ENCODE measurements around the gene MBP.

Gene MBP

DNA sequence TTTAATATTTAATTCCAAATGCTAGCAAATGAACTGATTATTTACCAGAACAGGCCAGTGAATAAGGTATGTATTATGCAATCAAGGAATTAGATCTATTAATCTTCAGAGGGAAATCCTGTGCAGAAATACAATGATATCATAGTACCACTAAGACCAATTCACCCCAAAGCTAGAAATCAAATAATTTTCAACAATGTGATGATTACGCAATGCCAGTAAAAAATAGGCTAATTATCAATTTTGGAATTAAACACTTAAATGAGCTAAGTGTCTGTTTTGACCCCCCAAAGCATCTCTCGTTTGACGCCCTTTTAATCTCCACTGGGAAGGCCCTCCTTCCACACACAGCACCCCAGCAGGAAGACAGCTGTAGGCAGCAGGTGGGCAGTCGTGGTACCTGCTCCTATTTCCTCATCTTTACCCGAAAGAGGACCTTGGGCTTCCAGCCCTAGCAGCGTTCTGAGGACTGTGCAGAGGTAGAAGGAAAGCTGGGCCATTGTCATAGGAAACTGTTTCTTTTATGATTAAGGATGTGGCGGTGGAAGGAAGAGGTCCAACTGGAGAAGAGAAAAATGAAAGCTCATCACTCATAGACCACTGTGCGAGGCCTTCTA lies 84.7 kb downstream of the MBP start:
- no peak for DNase-seq (ENCODE audit: low spot score)

DNA sequence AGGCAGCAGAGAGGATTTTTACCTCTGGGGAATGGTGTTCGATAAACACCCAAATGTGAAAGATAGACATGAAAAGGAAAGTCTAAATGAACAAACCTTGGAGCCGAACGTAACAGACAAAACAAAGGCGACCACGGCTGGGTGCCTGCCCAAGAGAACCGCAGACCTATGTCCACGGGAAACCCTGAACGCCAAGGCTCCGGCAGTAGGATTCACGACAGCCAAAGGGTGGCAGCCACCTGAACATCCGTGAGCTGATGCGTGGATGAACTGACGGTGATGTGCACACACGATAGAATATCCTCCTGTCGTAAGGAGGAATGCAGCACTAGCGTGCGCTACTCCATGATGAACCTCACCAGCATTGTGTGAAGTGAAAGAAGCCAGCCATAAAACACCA lies 85.6 kb downstream of the MBP start:
- no peak for DNase-seq (ENCODE audit: low spot score)

DNA sequence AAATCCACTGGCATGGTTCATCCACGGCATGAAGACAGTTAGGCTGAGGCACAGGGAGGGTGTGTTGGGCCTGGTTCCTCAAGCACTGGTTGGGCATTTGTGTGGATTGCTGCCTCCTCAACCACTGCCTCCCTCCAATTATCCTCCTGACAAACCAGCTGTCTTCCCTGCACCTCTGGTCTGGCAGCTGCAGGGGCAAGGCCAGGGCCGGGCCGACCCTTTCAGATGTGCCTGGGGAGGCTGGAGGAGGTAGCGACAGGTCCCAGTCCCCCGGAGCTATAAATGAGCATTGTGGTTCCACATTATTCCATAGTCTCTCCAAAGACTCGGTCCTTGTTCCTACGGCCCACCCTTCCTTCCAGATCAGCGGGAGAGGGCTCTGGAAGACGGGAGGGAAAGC lies 86.2 kb downstream of the MBP start:
- DNase-seq (ENCODE audit: low spot score), result no peak

DNA sequence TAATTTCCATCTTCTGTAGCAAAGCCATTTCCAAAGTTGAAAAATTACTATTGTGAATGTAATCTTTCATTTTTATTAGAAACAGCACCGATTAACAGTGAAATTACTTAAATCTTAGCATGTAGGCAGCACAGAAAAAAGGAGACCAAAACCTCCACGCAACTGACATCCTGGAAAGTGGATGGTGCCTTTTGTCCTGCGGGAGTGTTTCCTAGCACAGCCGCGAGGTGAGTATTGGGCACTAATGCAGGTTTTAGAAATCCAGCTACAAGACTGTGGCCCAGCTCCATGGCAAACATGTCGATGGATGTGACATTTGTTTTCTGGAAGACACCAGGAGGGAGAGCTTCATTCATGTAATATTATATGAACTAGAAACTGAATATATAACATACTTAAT lies 86.9 kb downstream of the MBP start:
- no peak for DNase-seq (ENCODE audit: low spot score)

DNA sequence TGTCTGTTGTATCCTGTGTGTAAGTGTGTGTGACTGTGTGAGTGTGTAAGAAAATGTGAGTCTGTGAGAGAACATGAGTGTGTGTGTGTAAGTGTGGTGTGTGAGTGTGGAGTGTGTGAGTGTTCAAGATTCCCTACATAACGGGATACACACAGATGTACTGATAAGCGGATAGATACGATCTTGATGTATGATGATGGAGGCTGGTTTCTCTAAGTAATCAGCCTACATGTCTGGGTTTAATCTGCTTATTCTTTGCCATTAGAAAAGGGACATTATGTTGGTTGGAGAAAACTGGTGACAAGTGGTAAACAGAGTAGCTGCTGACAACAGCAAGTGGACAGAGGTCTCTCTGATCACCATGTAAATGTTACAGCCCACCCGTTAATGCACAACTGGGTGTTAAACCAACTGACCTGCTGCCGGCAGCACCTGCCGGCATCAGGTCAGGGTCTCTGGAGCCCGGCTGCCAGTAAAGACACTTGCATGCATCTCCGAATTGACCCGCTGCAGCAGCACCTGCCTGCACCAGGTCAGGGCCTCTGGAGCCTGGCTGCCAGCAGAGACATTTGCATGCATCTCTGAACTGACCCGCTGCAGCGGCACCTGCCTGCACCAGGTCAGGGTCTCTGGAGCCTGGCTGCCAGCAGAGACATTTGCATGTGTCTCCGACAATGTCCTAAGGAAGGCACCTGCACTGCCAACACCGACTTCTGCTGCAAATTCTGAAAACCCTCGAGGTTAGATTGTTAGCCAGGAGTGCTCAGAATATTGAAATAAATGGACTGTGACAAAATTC lies 87.5 kb downstream of the MBP start:
- no peak for DNase-seq (ENCODE audit: low spot score)

DNA sequence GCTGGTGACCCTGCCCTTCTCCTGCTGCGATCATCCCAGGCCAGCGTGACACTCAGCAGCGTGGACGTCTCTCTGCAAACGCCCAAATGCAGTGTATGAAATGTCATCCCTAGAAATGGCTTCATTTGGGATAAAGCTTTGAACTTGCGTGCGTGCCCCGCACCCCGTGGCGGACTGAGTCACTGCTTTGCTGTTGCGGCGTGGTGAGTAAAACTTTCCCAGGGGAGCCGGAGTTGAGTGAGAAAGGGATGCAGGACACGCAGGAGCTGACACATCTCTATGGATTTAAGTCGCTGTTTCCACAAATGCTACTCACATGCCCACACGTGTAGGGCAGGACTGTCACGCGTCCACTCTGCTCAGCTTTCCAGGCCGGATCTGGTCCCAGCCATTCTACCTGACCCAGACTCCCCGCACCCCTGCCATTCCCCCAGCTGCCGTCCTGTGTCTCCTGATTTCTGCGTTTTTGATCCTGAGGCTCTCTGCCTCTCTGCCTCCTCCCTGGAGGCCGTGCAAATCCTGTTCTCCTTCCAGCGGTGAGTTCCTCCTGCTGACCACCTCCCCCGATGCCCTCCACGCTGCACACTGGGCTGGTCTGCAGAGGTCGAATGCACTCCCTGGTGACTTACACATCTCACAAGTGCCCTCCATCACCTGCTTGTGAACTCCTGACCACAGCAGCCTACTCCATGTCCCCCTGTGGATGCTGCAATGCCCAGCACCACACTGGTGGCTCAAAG lies 88.9 kb downstream of the MBP start:
- no peak for DNase-seq (ENCODE audit: low spot score)

DNA sequence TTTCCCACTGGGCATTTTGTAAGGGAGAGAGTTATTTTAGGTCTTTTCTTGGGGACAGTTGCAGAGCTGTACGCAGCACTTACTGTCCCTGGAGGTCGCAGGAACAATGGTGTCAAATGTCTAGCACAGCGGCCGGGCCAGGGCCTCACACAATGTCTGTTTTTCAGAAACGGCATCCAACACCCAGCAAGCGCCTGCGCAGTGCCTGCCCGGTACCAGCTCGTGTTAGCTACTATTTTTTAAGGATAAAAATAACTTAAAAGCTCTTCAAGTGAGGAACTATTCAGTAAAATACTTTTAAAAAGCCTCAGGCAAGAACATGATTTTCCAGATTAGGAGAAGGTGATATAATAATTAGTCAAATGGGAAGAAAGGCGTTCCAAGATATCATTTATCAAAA lies 90.0 kb downstream of the MBP start:
- no peak for DNase-seq (ENCODE audit: low spot score)

DNA sequence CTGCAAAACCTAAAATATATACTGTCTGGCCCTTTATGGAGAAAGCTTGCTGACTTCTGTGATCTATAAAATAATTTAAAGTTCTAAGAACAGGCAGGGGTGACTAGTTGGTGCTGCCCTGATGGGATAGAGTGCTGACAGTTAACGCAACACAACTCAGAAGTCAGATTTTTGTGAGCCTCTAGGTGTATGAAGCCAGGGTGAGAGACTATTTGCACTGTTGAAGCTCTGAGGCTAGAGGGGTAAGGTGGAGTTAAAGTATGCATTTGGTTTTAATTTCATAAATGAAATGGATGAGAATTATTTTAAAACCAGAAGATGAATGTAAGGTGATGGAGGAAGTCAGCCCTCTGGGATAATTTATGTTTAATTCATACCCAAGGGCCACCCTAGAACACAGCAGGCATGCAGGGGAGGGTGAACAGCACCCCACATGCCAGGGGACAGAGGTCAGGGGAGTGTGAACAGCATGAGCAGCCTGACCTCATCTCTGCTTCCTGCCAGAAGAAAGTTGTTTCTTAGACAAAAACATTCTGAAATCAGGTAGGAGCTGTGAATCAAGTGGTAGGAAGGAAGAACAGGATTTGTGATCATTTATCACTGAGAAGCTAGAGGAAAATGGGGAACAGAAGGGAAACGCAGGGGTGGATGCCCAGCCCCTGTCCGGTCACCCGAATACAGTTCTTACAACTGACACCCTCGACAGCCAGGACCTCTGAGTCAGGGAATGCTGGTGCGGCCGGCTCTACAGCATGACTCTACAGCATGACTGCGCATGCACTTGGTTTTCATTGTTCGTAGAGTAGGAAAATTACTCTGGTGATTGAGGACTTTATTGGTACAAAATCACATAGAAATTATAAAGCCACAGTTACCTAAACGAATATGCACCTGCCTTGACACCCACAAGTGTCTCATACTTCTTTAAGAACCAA lies 93.1 kb downstream of the MBP start:
- DNase-seq (ENCODE audit: low spot score), result no peak

DNA sequence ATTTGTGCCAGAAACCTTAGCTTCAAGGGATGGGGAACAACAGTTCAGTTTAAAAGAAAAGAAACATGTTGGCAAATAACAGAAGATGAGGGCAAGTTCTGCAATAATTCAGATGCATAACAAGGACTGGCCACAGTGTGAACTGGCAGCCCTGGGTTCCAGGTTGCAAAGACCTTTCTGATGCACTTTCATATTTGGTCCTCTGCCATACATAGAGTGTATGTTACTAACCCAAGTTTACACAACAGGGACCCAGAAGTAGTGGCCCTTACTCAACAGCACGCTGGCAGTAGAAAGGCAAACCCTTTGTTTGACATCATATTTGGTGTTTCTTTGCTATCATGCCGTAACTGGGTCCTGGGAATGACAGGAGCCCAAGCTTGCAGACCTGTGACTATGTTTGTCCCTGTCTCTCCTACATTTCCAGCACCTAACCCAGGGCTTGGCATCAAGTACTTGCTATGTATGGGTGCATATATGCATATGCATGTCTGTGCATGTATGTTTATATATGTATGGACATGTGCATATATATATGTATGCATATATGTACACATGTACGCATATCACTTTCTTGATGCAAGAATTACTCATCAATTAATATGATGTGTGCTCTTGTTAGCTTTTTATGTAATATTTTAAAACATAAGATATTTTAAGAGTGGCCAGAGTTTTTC lies 94.3 kb downstream of the MBP start:
- no peak for DNase-seq (ENCODE audit: low spot score)

DNA sequence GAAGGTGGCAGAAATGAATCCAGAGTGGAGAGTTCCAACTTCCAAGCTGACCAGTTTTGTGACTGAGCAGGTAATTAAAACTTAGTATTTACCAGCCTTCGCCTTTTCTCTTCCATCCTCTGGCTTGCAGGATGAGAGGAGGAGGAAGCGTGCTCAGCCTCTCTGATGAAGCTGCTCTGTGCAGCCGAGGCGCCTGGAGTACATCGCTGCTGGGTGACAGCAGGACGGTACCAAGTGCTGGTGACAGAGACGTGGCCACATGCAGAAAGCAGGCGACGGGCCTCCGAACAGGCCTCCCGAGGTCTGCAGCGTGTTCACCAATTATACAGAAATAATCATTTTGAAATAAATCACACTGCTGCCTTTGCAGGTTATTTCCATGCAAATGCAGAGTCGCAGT lies 95.0 kb downstream of the MBP start:
- DNase-seq (ENCODE audit: low spot score), result no peak

DNA sequence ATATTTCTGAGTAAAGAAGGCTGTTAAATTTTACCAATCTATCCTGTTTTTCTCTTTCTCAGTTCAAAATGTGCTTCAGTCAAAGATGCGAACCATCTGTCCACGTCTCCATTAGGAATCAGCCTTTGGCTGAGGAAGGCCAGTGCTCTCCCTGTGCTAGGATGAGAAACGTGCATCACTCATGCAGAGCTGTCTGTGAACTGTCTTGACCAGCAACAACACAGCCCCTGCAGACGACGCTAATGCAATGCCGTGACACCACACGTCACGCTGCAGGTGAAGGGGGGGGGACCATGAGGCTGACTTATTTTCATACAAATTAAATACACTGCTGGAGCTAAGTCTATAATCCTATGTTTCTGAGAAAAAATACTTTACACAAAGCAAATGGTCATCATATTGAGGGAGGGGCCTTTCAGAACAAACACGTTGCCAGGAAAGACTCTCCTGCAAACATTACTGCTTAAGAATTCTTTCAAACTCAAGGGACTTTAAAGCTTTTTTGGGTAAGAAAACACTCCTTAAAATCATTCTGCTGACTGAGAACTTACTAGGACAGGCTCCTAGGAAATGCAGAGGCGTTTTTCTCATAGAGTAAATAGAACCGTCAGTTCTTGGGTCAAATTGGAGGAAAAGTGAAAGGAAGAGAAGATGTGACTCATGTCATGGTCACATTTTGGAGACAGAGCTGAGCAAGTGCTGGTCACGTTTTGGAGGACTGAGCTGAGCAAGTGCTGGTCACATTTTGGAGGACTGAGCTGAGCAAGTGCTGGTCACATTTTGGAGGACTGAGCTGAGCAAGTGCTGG lies 97.0 kb downstream of the MBP start:
- DNase-seq (ENCODE audit: low spot score), result no peak

DNA sequence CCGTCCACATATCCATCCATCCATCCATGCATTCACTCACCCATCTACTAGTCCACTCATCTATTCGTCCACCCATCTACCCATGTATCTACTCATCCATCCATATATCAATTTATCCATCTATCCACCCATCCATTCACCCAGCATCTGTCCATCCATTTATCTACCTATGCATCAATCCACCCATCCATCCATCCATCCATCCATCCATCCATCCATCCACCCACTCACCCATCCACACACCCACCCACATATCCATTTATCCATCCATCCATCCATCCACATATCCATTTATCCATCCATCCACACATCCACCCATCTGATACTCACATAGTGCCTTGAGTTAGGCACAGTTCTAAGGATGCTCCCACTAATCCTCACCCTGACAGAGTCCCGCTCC lies 99.0 kb downstream of the MBP start:
- DNase-seq (ENCODE audit: low spot score), result no peak

DNA sequence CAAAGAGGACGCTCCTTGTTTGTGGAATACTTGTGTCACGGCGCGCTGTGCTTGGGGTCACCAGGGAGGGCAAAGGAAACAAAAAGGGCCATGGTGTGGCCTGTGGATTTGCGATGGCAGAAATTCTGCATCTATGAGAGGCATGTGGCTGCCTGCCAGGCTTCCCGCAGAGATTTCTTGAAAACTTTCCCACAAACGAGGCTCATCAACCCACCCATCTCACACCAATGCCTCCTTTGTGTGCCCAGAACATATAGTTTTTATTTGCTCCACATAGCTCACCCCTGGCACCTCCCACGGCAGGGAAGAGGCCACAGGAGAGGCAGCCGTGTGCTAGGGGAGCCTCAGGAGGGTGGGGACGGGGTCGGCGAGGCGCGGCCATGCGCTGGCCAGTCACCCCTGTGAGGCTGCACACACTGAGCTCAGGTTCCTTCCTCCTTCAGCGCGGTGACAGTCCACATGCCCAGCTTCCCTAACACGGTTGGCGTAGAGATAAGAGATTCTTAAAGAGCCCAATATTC lies 100.3 kb downstream of the MBP start:
- DNase-seq (ENCODE audit: low spot score), result no peak

DNA sequence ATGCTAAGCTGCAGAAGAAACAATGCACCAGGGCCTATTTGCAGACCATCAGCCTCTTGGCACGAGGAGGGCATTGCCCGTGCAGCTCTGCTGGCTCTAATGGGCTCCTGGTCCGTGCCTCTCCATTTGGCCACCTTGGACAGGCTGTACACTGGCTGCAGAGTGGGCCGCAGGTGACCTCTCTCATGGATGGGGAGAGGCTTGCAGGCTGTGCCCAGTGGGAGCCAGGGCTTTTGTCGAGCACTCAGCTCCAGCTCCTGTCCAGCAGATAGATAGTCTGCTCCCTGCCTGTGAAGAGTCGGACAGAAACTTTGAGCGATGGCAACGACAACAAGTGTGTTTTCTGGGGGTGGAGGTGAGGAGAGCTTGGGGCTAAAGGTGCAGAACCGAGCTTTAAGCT lies 100.9 kb downstream of the MBP start:
- no peak for DNase-seq (ENCODE audit: low spot score)

DNA sequence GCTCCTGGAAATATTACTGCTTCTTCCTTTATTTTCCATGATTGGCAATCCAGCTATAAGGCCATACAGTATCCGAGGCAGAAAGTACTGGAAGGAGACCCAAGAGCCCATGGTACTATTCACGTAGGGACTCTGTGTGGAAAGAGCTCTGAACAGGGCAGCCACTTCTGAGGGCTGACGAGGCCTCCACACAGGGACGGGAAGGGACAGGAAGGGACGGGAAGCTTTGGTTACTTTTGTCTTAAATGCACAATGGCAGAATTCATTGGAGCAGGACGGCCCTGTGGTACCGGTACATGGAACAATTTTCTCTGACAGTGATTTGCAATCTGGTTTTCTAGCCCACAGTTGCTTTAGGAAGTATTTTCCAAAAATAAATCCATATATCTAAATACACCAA lies 102.4 kb downstream of the MBP start:
- DNase-seq (ENCODE audit: low spot score), result no peak

DNA sequence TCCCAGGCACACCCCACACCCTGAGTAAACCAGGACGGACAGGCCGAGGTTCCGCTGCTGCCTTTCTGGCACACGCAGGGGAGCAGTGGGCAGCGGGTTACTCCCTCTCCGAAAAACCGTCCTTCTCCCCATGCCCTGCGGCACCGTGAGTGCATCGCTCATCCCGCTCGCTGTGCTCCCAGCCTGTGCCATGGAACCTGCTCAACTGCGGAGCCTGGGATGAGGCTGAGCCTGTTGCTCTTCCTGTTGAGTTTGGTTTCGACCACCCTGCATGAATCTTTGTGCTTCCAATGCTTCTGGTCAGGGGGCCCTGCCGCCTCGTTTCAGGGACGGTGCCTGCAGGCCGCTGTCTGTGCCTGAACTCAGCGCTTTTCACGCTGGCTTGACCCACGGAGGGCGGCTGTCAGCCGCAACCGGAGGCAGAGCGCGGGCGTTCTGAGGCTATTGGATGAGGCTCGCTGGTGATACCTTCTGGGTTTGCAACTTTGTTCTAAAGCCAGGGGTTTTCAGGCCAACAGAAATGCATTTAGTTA lies 106.7 kb downstream of the MBP start:
- DNase-seq (ENCODE audit: low spot score), result no peak

DNA sequence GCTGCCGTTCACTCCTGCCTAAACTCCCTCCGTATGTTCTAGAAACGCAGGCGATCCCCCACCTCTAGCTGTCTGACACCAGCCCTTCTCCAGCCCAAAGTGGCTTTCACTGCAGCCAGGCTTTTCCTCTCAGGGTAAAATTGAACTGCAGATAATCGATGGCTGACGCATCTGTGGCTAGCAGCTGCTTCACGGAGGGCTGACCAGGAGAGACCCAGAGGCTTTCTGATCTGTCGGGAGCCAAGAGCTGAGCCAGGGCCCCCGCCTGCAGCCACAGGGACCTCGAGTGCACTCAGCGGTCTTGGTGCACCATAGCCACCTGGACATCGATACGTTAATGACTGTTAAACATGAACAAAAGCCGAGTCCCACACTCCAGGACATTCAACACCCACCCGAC lies 107.5 kb downstream of the MBP start:
- no peak for DNase-seq (ENCODE audit: low spot score)

DNA sequence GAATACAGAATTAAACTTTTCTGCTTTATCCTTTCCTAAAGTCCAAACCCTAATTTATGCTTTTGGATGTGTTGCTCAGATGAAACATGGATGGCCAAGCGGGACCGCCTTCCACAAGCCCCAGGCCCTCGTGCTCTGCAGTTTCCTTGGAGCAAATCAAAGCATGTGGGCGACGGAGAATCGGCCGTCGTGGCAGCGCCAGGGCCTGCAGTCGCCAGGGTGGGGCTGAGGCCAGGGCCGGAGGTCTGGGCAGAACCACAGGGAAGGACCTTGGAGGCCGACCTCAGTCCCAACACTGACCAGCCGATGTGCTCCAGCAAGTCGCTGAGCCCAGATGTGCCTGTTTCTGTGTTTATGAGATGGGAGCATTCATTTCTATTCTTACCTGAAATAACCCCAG lies 108.1 kb downstream of the MBP start:
- DNase-seq (ENCODE audit: low spot score), result no peak

DNA sequence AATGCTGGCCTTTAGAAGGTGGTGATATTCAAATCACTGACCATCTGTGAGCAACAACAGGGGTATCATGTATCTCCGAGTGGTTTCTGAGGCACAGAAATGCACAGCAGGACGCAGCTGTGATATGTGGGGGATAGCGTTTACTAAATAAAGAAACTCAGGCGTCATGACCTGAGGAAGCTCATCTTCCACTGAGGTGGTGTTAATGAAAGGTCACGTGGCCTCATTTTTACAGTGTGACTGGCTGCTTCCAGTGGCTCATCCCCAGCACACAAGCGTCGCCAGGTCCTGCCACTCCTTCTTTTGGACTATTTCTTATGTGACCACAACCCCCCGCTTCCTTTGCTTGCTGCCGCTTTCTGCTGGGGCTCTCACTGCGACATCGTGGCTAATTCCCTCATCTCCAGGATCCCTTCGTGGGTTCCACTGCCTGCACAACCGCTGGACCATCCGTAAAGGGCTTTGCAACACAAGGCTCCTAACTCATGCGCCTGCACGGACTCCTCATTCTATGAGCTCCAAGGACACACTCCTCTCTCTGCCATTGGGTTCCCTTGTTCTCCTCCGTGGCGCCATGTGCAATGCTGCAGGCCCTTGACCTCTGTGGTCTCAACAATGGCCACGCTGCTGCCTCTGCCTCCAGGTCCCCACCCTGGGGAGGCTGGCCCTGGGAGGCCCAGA lies 109.3 kb downstream of the MBP start:
- no peak for DNase-seq (ENCODE audit: low spot score)

DNA sequence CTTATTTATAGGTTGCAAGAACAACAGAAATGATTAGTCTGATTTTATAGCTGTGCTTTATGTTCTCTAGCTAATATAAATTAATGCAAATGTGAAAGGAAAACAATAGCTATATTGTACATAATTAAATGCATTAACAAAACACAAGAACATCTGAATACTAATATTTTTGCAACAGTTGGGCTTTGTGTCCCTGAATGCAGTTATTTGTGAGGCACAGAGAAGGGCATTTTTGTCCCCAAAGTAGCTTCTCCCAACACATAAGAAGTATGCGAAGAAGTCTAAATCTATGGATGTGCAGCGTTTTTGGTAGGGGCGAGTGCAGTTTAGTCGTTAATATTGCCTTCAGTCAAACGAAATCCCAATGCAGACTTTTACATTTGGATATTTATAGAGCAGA lies 110.0 kb downstream of the MBP start:
- DNase-seq (ENCODE audit: low spot score), result no peak
